ENCODE measurements around the gene PDX1. TPM values are rescaled to one million over a fixed set of nuclear protein-coding genes. Genes with fewer than 3 reads are reported as not detected.
A peak's percentile ranks its signal among the peaks of the same experiment; 100 is the strongest.

The PDX1 gene
- total and polyA plus RNA-seq, 2 donors, result not detected

DNA sequence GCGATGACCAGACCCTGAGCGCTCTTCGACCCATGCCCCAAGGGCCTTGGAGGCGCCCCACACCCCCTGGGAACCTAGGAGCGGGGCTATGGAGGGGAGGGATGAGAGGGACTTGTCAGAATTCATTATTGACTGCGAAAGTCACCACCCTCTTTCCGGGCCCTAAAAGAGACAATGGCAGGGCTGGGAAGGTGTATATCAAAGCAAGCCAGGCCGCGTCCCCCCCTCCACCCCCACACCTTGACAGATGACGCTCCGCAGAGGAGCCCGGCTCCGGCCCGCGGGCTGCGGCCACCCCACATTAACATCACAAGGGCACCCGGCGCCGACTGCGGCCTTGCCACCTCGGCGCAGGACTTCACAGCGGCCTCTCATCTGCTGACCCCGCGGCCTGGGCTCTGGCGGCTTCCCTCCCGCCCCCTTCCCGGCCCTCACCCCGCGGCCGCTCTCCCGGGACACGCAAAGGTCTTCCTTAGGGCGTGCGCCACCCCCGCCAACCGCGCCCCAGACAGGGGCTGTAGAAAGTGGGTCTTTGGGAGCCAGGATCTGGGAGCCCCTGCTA lies 46.9 kb downstream of the PDX1 start:
- no peak for DNase-seq (ENCODE audit: extremely low spot score)
- 5% methylated on average over 38 of the region's 38 CpGs for WGBS
- Histone ChIP-seq H3K36me3 (ENCODE audit: insufficient read depth) (no peaks in the 10 kb centered on the region), H3K27ac (ENCODE audit: low read depth) (no peak overlapping the region), H3K4me3 (ENCODE audit: low read depth, low read length) (no peak overlapping the region), H3K4me1 (ENCODE audit: insufficient read depth) (peaks cover 3% of the 10 kb centered on the region)

DNA sequence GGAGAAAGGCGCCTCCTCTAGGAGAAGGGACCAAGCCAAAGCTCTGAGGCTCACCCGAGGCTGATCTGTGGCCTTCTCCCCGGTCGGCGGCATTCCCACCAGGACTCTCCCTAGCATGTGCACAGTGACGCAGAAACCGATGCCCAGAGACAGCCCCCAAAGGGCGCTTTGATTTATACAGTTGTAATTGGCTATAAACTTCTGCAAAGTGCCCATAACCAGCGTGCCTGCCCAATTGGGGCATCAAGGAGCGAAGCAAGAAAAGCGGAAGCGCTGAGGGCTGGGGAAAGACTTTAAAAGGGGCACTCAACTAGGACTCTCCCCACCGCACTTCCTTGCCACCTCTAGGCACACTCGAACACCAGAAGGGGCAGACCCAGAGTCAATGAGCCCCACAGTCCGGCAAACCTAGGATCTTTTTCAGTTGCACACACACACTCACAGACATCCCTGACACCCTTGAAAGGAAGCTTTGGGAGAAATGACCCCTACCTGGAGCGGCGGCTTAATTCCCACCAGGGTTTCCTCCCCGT lies 47.5 kb downstream of the PDX1 start:
- Histone ChIP-seq H3K4me3 (ENCODE audit: low read depth, low read length) (no peak overlapping the region), H3K27ac (ENCODE audit: low read depth) (no peak overlapping the region), H3K36me3 (ENCODE audit: insufficient read depth) (no peaks in the 10 kb centered on the region), H3K4me1 (ENCODE audit: insufficient read depth) (peaks cover 3% of the 10 kb centered on the region)
- DNase-seq (ENCODE audit: extremely low spot score), result no peak
- 7% methylated on average over 18 of the region's 18 CpGs for WGBS

DNA sequence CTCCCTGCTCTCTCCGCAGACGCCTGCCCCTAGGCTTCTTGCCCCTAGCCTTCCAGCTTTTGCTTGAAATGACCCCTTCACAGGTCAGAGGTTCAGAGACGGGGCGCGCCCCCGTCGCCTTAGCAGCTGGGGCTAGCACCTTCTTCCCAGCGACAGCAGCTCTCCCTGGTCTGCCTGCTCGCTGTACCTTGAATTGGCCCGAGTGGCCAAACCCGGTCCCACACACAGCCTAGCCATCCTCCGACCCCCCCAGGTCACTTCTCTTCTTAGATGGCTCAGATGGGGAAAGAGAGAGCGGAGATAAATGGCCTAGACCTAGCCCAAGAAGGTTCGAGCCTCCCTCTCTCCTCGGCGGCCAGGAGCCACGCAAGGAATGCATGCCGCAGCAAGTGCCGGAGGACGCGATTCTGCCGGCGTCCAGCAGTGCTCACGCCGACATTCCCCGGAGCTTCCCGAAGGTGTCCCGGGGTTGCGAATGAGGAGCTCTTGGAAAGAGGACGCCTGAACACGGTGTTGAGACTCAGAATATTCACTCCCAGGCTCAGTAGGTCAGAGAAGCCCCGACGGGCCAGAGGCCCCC lies 48.0 kb downstream of the PDX1 start:
- peak overlapping the region; percentile 4 for H3K4me3 ChIP-seq (ENCODE audit: low read depth, low read length)
- DNase-seq (ENCODE audit: extremely low spot score), result no peak
- WGBS, result 2% methylated on average over 33 of the region's 33 CpGs
- H3K36me3 ChIP-seq (ENCODE audit: insufficient read depth), result no peaks in the 10 kb centered on the region
- no peak overlapping the region for H3K27ac ChIP-seq (ENCODE audit: low read depth)
- peaks cover 3% of the 10 kb centered on the region for H3K4me1 ChIP-seq (ENCODE audit: insufficient read depth)

GRCh38 chr13:27968316-27969081 lies 48.7 kb downstream of the PDX1 start:
- H3K4me3 ChIP-seq (ENCODE audit: low read depth, low read length), result peak overlapping the region; percentile 4
- no peak for DNase-seq (ENCODE audit: extremely low spot score)
- H3K4me1 ChIP-seq (ENCODE audit: insufficient read depth), result peaks cover 3% of the 10 kb centered on the region
- under 1% methylated on average over 86 of the region's 86 CpGs for WGBS
- no peak overlapping the region for H3K27ac ChIP-seq (ENCODE audit: low read depth)
- no peaks in the 10 kb centered on the region for H3K36me3 ChIP-seq (ENCODE audit: insufficient read depth)

GRCh38 chr13:27969082-27969865 lies 49.5 kb downstream of the PDX1 start, which contains the start of gene CDX2:
Gene CDX2, minus strand, starts transcription at chr13:27969315. Its CDS starts 309 bp downstream, at chr13:27969006.
- 3% methylated on average over 34 of the region's 34 CpGs for WGBS
- H3K27ac ChIP-seq (ENCODE audit: low read depth), result no peak within 1 kb of the TSS
- peak within 1 kb of the TSS; percentile 4 for H3K4me3 ChIP-seq (ENCODE audit: low read depth, low read length)
- DNase-seq (ENCODE audit: extremely low spot score), result no peak
- H3K36me3 ChIP-seq (ENCODE audit: insufficient read depth), result no peaks in the 10 kb centered on the region
- H3K4me1 ChIP-seq (ENCODE audit: insufficient read depth), result peaks cover 3% of the 10 kb centered on the region

GRCh38 chr13:27969866-27970229 lies 50.0 kb downstream of the PDX1 start:
- Histone ChIP-seq H3K4me1 (ENCODE audit: insufficient read depth) (peaks cover 3% of the 10 kb centered on the region), H3K4me3 (ENCODE audit: low read depth, low read length) (no peak overlapping the region), H3K36me3 (ENCODE audit: insufficient read depth) (no peaks in the 10 kb centered on the region), H3K27ac (ENCODE audit: low read depth) (no peak overlapping the region)
- no peak for DNase-seq (ENCODE audit: extremely low spot score)
- 13% methylated on average over 7 of the region's 7 CpGs for WGBS

- no peak for DNase-seq (ENCODE audit: extremely low spot score)
- WGBS, result 6% methylated on average over 53 of the region's 53 CpGs
- Histone ChIP-seq H3K4me3 (ENCODE audit: low read depth, low read length) (no peak overlapping the region), H3K4me1 (ENCODE audit: insufficient read depth) (peaks cover 3% of the 10 kb centered on the region), H3K36me3 (ENCODE audit: insufficient read depth) (no peaks in the 10 kb centered on the region), H3K27ac (ENCODE audit: low read depth) (no peak overlapping the region)
These were observed 50.8 kb downstream of the PDX1 start for GRCh38 chr13:27970382-27971235.

DNA sequence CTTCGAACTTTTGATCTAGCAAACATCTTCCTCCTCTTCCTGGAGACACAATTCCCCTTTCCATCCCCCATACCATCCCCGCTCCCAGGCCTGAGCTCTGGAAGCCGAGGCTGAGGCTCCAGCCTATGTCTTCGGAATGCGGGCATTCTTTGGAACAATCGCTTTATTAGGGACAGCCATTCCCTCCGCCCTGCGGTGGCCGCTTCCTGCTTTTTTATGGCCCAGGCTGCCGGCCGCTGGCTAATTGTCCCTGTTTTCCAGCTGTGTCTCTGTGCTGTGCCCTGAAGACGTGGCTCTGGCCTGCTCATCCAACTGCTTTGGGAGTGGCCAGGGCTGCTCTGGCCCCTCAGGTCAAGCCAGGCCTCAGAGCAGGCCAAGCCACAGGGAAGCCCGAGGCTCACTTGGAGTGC lies 51.4 kb downstream of the PDX1 start:
- peaks cover 3% of the 10 kb centered on the region for H3K4me1 ChIP-seq (ENCODE audit: insufficient read depth)
- H3K27ac ChIP-seq (ENCODE audit: low read depth), result no peak overlapping the region
- 36% methylated on average over 13 of the region's 13 CpGs for WGBS
- no peaks in the 10 kb centered on the region for H3K36me3 ChIP-seq (ENCODE audit: insufficient read depth)
- H3K4me3 ChIP-seq (ENCODE audit: low read depth, low read length), result no peak overlapping the region
- no peak for DNase-seq (ENCODE audit: extremely low spot score)

DNA sequence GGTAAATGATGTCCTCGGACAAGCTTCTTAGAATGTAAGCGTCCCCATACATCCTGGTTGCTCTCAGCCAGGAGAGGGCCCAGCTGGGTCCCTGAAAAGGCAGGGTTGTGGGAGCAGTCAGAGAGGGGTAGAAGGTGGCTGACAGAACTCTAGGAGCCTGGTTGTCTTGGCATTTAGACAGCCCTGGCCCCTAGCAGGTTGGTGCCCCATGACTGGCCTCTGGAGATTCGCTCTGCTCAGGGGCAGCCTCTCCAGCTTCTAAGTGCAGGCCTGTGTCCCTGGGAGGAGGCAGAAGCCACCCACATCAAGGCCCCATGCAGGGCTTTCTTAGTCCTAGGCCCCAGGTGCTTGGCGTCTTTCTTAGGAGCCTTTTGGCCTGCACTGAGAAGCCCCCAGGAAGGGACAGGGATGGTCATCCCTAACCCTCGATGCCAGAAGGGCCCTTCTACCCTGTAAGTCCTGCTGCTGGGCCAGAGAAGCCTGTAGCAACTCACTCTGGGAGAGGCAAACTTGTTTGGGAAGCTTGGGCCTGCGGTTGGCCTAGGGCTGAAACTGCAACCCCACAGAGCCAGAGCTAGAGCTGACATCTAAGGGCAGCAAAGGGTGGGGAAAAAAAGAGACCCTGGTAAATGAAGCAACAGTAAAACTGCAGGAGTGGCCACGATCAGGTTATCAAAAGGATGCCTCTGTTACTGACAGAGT lies 52.1 kb downstream of the PDX1 start:
- WGBS, result 55% methylated on average over 7 of the region's 7 CpGs
- H3K4me1 ChIP-seq (ENCODE audit: insufficient read depth), result peaks cover 3% of the 10 kb centered on the region
- no peak for DNase-seq (ENCODE audit: extremely low spot score)
- H3K27ac ChIP-seq (ENCODE audit: low read depth), result no peak overlapping the region
- no peaks in the 10 kb centered on the region for H3K36me3 ChIP-seq (ENCODE audit: insufficient read depth)
- no peak overlapping the region for H3K4me3 ChIP-seq (ENCODE audit: low read depth, low read length)

DNA sequence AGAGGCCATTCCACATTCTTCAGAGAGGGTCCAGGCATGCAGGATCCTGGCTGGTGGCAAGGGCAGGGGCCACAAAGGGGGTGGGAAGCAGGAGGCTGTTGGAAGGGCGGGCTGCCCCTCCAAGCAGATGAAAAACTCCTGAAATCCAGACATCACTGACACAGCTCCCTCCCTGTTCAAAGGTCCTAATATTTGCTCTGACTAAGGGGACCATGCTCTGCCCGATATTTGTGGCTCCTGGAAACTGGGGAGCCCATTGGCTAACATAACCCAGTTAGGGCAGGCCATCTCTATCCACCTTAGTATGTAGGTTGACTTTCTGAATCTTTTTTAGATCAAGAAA lies 52.6 kb downstream of the PDX1 start:
- 66% methylated on average over 2 of the region's 2 CpGs for WGBS
- no peaks in the 10 kb centered on the region for H3K36me3 ChIP-seq (ENCODE audit: insufficient read depth)
- H3K4me3 ChIP-seq (ENCODE audit: low read depth, low read length), result no peak overlapping the region
- peaks cover 3% of the 10 kb centered on the region for H3K4me1 ChIP-seq (ENCODE audit: insufficient read depth)
- no peak overlapping the region for H3K27ac ChIP-seq (ENCODE audit: low read depth)
- no peak for DNase-seq (ENCODE audit: extremely low spot score)

DNA sequence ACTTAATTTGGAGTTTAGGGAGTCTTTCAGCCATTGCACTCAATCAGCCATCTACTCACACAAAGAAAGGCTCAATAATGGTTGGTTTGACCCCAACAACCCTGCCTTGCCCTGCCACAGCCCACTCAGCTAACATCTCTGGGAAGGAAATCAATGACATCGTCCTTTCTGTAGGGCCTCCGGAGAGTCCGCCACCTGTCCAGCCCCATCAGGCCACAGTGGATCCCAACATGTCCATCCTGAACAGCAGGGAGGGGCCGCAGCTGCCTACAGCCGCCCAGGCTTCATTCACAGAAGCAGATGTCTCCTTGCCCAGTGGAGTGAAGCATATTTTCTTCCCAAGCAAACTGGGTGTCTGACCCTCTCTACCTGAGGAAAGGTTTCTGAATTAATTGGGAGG lies 53.5 kb downstream of the PDX1 start:
- no peak for DNase-seq (ENCODE audit: extremely low spot score)
- 35% methylated on average over 5 of the region's 5 CpGs for WGBS

GRCh38 chr13:27973961-27974662 lies 54.3 kb downstream of the PDX1 start:
- Histone ChIP-seq H3K36me3 (ENCODE audit: insufficient read depth) (no peaks in the 10 kb centered on the region), H3K27ac (ENCODE audit: low read depth) (no peak overlapping the region), H3K4me1 (ENCODE audit: insufficient read depth) (peaks cover under 1% of the 10 kb centered on the region), H3K4me3 (ENCODE audit: low read depth, low read length) (no peak overlapping the region)
- 16% methylated on average over 7 of the region's 7 CpGs for WGBS
- no peak for DNase-seq (ENCODE audit: extremely low spot score)

More for the DNA sequence above, 53.5 kb downstream of the PDX1 start:
- no peak overlapping the region for H3K4me3 ChIP-seq (ENCODE audit: low read depth, low read length)
- peaks cover 3% of the 10 kb centered on the region for H3K4me1 ChIP-seq (ENCODE audit: insufficient read depth)
- H3K36me3 ChIP-seq (ENCODE audit: insufficient read depth), result no peaks in the 10 kb centered on the region
- no peak overlapping the region for H3K27ac ChIP-seq (ENCODE audit: low read depth)

All from urinary bladder (tissue), 4 donors.